HG02588 (cell line): Measurements from ENCODE around the gene AJAP1.
"Not testable (repeated sequence)": the region's sequence is repeated elsewhere in the genome, so short reads cannot be mapped to it uniquely, and the experiment has no call there.

Source experiments
- ATAC-seq: cut with Tn5 transposase; IDR thresholded peaks from one replicate; pipeline ENCODE4 v1.9.1; 2021; ENCODE audit warnings: mild to moderate bottlenecking, moderate library complexity; ENCODE audit not compliant: unreplicated experiment

The AJAP1 gene

GRCh38 chr1:4656533-4657140, 2.2 kb downstream of the AJAP1 start:
- no peak for ATAC-seq

- ATAC-seq, result no peak
Measured at GRCh38 chr1:4657244-4657789, 2.9 kb downstream of the AJAP1 start.

GRCh38 chr1:4657960-4658541, 3.6 kb downstream of the AJAP1 start:
- ATAC-seq, result no peak

DNA sequence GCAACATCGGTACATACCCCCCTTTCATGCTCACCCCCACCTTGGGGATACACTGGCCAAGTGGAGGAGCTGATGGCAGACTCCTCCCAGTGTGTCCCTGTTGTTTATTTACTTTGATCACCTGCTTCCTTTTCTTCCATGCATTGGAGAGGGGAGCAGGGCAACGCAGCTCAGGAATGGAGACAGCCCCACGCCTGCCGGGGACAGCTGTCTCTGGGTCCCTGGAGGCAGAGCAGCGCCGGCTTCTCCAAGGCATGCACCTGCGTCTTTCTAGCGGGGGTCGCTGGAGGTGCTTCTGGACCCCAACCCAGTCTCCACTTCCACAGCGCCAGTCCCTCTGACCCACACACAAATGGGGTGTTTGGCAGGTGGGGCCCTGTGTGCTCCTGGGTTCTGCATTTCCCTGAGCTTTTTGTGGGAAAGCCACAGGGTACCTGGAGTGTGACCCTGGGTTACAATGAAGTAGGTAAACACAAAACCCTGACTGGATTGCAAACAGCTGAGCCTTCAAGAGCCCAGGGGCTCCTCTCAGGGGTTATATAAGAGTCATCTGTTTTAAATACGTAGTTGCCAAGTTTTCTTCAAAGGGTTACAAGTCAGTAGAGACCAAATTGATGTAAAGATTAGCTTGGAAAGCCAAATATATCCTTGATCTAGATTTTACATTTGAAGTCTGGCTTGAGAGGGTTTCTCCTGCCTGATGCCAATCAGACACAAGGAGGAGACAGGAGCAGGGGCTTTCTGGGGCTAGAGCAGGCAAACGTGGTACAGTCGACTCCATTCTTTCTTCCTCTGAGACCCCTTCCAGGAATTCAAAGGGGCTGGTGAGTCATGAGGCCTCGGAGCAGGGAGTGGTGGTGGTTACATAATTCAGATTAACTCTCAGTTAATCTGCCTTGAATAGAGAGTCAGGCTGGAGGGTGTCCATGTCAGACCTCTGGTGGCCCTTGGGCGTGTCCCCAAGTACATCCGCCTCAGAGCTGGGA, 4.5 kb downstream of the AJAP1 start:
- no peak for ATAC-seq

GRCh38 chr1:4660917-4661594, 6.6 kb downstream of the AJAP1 start:
- ATAC-seq, result no peak

DNA sequence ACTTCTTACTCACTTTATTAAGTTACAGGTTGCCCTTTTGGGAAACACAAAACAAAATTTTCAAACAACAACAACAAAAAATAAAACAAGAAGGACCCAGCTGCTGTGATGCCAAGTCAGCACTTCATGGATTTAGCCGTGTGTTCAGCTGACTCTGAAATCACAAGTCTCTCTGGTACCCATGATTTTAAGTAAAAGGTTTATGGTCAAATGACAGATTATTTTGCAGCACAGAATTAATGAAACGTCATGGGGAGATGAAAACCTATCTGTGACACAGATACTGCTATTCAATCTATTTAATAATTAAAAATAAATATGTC, 7.1 kb downstream of the AJAP1 start:
- no peak for ATAC-seq

DNA sequence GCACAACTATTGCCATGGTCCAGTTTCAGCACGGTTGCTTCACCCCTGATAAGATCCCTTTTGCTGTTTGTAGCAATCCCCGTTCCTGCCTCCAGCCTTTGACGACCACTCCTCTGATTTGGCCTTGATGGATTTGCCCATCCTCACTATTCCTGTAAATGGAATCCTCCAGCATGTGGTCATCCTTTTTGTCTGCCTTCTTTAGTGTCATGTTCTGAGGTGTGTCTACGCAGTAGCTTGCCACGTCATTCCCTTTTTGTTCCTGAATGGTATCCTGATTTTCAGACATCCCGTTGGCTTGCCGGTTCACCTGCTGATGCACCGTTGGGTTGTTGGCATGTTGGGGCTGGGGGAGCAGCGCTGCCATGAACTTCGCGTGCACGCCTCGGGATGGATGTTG, 7.8 kb downstream of the AJAP1 start:
- no peak for ATAC-seq

DNA sequence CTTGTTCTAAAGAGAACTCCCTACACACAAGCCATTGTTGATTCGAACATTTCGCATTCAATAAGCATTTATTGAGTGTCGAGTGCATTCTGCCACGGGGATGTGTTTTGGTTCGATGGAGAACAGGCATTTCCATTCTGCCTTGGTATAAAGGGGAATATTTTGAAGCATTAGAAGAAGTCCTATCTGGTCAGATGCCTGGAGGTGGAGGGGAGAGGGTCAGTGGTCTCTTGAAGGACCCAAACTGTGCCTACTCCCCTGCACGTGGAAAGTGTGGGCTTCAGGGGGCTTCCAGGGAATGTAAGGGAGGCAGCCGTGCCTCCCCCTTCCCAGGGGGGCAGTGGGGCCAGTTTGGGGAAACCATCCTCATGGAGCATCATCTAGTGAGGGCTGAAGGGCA, 8.3 kb downstream of the AJAP1 start:
- no peak for ATAC-seq

DNA sequence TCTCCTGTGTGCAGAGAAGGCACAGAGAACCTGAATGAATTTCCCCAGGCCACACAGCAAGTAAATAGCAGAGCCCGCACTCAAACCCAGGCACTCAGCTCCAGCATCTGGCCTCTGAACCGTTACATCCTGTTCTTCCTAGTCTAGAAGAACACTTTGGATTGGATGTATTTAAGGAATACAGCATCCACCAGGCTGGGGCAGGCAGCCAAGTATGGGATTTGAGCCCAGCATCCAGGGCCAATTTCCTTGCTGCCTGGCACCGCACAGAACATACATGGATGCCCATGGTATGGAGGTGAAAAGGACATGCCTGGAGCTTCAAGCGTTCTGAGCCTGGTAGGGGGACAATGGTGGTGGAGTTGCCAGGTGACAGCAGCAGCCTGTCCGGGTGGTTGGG, 9.7 kb downstream of the AJAP1 start:
- ATAC-seq, result no peak

- ATAC-seq, result no peak
Measured at GRCh38 chr1:4664606-4665005, 10.2 kb downstream of the AJAP1 start.

DNA sequence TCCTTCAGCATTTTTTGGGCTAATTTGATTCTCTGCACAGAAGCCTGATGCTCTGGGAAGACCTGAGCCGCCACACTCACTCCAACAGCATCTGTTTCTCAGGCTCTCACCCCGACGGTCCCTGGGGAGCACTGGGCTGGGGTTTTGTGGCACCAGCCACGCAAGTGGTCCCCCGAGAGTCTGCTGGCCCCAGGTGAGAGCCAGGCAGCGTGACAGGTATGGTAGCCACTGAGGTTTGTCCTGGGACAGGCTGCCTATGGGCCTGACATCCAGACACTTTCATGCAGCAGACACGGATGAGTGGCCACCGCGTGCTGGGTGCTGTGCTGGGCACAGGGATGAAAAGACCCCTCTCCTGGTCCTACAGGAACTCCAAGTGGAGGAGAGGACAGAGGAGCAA, 11.0 kb downstream of the AJAP1 start:
- ATAC-seq, result no peak

- not testable (repeated sequence) for ATAC-seq
Measured at GRCh38 chr1:4666683-4667082, 12.3 kb downstream of the AJAP1 start.

DNA sequence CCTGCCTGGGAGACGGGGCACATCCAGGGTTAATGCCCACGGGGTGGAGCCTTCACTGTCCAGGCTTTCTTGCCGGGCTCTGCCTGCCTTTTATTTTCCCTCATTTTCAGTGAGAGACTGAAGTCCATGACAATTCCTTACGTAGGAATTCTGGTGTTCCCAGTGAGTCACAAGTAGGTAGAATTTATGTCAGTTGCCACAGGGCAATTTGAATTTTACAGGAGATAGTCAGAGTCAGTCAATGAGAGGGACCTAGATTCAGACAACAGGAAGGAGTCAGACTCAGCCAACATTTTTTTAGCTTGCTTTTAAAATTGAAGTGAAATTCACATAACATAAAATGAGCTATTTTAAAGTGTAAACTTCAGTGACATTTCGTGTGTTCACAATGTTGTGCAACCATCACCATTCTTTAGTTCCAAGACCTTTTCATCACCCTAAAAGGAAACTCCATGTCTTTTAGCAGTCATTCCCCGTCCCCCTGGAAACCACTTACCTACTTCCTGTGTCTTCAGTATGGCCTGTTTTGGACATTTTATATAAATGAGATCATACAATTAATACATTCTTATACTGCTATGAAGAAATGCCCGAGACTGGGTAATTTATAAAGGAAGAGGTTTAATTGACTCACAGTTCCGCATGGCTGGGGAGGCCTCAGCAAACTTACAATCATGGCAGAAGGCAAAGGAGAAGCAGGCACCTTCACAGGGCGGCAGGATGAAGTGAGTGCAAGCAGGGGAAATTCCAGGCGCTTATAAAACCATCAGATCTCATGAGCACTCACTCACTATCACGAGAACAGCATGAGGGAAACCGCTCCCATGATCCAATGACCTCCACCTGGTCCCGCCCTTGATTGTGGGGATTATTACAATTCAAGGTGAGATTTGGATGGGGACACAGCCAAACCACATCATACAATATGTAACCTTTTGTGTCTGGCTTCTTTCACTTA, 14.6 kb downstream of the AJAP1 start:
- ATAC-seq, result no peak

DNA sequence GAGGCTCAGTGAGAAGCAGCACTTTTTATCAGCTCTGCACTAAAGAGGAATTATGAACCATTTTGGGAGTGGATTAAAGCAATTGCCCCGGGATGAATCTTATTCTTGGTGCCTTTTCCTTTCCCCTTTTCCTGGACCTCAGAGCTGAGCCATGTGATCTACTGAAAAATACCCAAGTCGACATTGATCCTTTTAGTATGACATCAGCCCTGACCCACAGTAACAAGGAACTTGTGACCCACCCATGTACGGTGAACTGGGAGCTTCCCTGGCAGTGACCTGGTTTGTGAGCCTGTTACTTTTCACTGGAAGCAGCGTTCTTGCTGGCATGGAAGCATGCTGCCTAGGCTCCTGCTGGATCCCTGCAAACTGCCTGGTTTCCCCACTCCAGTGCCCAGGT, 15.9 kb downstream of the AJAP1 start:
- ATAC-seq, result no peak

DNA sequence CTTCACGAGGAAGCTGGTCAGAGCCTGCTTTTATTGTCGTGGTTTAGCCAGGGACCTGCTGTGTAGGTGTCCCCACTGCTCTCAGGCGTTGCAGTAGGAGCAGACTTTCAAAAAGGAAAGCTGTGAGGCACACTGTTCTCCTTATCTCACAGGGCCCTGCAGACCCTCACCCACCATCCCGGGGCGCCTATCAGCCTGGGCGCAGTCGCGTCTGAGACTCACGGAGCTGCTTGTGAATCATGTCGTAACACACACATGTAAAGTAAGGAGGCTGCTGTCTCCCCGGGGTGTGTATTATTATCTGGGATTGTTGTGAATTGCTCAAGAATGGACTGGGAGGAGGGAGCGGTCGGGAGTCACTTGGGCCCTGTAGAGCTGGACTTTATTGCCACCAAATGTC, 17.4 kb downstream of the AJAP1 start:
- ATAC-seq, result no peak

DNA sequence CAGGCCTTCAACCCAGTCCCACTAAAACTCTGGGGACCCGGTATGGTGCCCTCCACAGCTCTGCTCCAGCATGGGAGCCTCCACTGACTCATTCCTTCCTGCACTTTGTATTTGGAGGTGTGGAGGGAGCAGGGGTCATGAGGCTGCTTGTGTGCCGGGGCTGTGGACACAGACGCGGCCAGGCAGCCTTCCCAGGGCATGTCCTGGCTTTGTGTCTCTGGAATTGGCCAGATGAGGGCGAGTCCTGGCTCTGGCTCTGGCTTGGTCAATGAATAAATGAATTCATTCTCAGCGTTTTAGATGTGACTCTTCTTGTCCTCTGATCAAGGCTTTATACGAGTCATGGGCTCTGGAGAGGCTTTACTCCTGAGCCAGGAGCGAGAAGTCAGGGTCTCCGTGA, 19.1 kb downstream of the AJAP1 start:
- no peak for ATAC-seq

- ATAC-seq, result no peak
Measured at GRCh38 chr1:4674117-4674516, 19.7 kb downstream of the AJAP1 start.

DNA sequence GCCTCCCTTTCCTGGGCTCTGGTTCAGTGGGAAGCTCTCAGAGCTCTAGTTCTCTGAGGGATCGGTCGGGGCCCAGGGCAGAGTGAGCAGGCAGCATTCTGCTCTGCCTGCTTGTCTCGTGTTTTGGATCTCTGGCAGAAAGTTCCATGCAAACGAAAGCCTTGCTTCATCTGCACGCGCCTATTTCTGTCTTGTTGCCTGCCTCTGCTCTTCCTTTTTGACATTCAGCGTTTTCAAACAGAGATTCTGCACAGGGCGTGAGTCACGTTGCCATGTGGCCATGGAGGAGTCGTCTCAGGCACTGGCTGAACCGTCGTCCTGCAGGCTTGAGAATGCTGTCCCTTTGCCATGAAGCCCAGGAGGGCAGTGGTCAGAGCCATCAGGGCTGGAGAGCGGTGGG, 20.3 kb downstream of the AJAP1 start:
- no peak for ATAC-seq

GRCh38 chr1:4675454-4676186, 21.2 kb downstream of the AJAP1 start:
- ATAC-seq, result no peak
